SJCRH30 (cell line): ENCODE measurements around the gene KCNK7. TPM values are rescaled to one million over a fixed set of nuclear protein-coding genes. Genes with fewer than 3 reads are reported as not detected.
A peak's percentile ranks its signal among the peaks of the same experiment; 100 is the strongest.

Source experiments
- DNase-seq, 2 experiments: peaks; one replicate each; pipeline ENCODE4 v3.0.0-alpha.2; 2015 to 2020
- H3K27ac ChIP-seq: fragments of 250-450 bp; sonication (Bioruptor Pico); 2 replicates; pipeline ENCODE4 v1.5.1; 2020; ENCODE audit warnings: mild to moderate bottlenecking, moderate library complexity
- H3K27me3 ChIP-seq: fragments of 250-450 bp; sonication (Bioruptor Pico); 2 replicates; pipeline ENCODE4 v1.5.1; 2020; ENCODE audit warnings: mild to moderate bottlenecking, moderate library complexity
- H3K36me3 ChIP-seq: fragments of 250-450 bp; sonication (Bioruptor Pico); 2 replicates; pipeline ENCODE4 v1.5.1; 2020; ENCODE audit warnings: mild to moderate bottlenecking, moderate library complexity
- H3K4me1 ChIP-seq: fragments of 250-450 bp; sonication (Bioruptor Pico); 2 replicates; pipeline ENCODE4 v1.5.1; 2020; ENCODE audit warnings: mild to moderate bottlenecking, moderate library complexity
- H3K4me3 ChIP-seq: fragments of 250-450 bp; sonication (Bioruptor Pico); 2 replicates; pipeline ENCODE4 v1.5.1; 2020; ENCODE audit warnings: mild to moderate bottlenecking, moderate library complexity
- H3K9me3 ChIP-seq: fragments of 250-450 bp; sonication (Bioruptor Pico); replicated peaks from 2 replicates; pipeline ENCODE4 v1.5.1; 2020; ENCODE audit warnings: mild to moderate bottlenecking, moderate library complexity
- total RNA-seq: library from RNA; depleted of rRNA; stranded (reverse); fragments of >200 nt; shearing (Covaris generic); gene quantifications from 2 replicates; pipeline ENCODE4 v1.2.3, GENCODE V29; 2014

Gene KCNK7
- total RNA-seq, 1 experiment from 2014 or later = 0.28 TPM

- no peaks in the 10 kb centered on the region for H3K36me3 ChIP-seq
- peak overlapping the region; percentile 66 for H3K4me3 ChIP-seq
- peaks cover 56% of the 10 kb centered on the region for H3K4me1 ChIP-seq
- H3K9me3 ChIP-seq = no peaks in the 10 kb centered on the region
- DNase-seq = no peak
- no peak overlapping the region for H3K27ac ChIP-seq
- no peaks in the 10 kb centered on the region for H3K27me3 ChIP-seq
These were observed 38.9 kb downstream of the KCNK7 start for GRCh38 chr11:65556470-65557279.

GRCh38 chr11:65555693-65556231 lies 39.8 kb downstream of the KCNK7 start:
- Histone ChIP-seq H3K27me3 (no peaks in the 10 kb centered on the region), H3K36me3 (no peaks in the 10 kb centered on the region), H3K27ac (no peak overlapping the region), H3K4me1 (peaks cover 49% of the 10 kb centered on the region), H3K4me3 (no peak overlapping the region), H3K9me3 (no peaks in the 10 kb centered on the region)
- peak; percentile 73 for DNase-seq

GRCh38 chr11:65554842-65555430 lies 40.7 kb downstream of the KCNK7 start:
- no peak overlapping the region for H3K4me3 ChIP-seq
- H3K27ac ChIP-seq = no peak overlapping the region
- peaks cover 41% of the 10 kb centered on the region for H3K4me1 ChIP-seq
- DNase-seq = no peak
- no peaks in the 10 kb centered on the region for H3K27me3 ChIP-seq
- H3K36me3 ChIP-seq = peaks cover 1% of the 10 kb centered on the region; the same call in 1 of the 2 replicates
- H3K9me3 ChIP-seq = no peaks in the 10 kb centered on the region

GRCh38 chr11:65554057-65554818 lies 41.4 kb downstream of the KCNK7 start:
- DNase-seq = no peak
- Histone ChIP-seq H3K9me3 (no peaks in the 10 kb centered on the region), H3K36me3 (peaks cover 4% of the 10 kb centered on the region; the same call in 1 of the 2 replicates), H3K4me3 (no peak overlapping the region), H3K27me3 (no peaks in the 10 kb centered on the region), H3K4me1 (peaks cover 34% of the 10 kb centered on the region), H3K27ac (no peak overlapping the region)

GRCh38 chr11:65553301-65554001 lies 42.1 kb downstream of the KCNK7 start:
- H3K9me3 ChIP-seq = no peaks in the 10 kb centered on the region
- DNase-seq = no peak
- H3K4me1 ChIP-seq = peaks cover 28% of the 10 kb centered on the region
- no peak overlapping the region for H3K4me3 ChIP-seq
- peaks cover 4% of the 10 kb centered on the region; the same call in 1 of the 2 replicates for H3K36me3 ChIP-seq
- no peaks in the 10 kb centered on the region for H3K27me3 ChIP-seq
- no peak overlapping the region for H3K27ac ChIP-seq

GRCh38 chr11:65552388-65552951 lies 43.1 kb downstream of the KCNK7 start:
- DNase-seq = no peak
- H3K27me3 ChIP-seq = no peaks in the 10 kb centered on the region
- H3K4me1 ChIP-seq = peaks cover 28% of the 10 kb centered on the region
- H3K9me3 ChIP-seq = no peaks in the 10 kb centered on the region
- no peak overlapping the region for H3K27ac ChIP-seq
- H3K4me3 ChIP-seq = no peak overlapping the region
- peaks cover 4% of the 10 kb centered on the region; the same call in 1 of the 2 replicates for H3K36me3 ChIP-seq

GRCh38 chr11:65551572-65552387 lies 43.8 kb downstream of the KCNK7 start:
- peaks cover 24% of the 10 kb centered on the region for H3K4me1 ChIP-seq
- peak; percentile 73 to 74 for DNase-seq
- peaks cover 4% of the 10 kb centered on the region; the same call in 1 of the 2 replicates for H3K36me3 ChIP-seq

GRCh38 chr11:65549096-65549495 lies 46.5 kb downstream of the KCNK7 start:
- Histone ChIP-seq H3K27ac (no peak overlapping the region), H3K27me3 (no peaks in the 10 kb centered on the region), H3K4me1 (peaks cover 5% of the 10 kb centered on the region; the same call in 1 of the 2 replicates), H3K9me3 (no peaks in the 10 kb centered on the region), H3K36me3 (peaks cover 4% of the 10 kb centered on the region; the same call in 1 of the 2 replicates), H3K4me3 (no peak overlapping the region)
- DNase-seq = no peak

More at GRCh38 chr11:65551572-65552387, 43.8 kb downstream of the KCNK7 start:
- Histone ChIP-seq H3K27ac (no peak overlapping the region), H3K27me3 (no peaks in the 10 kb centered on the region), H3K4me3 (no peak overlapping the region), H3K9me3 (no peaks in the 10 kb centered on the region)

GRCh38 chr11:65548395-65548794 lies 47.2 kb downstream of the KCNK7 start:
- Histone ChIP-seq H3K36me3 (peaks cover 4% of the 10 kb centered on the region; the same call in 1 of the 2 replicates), H3K27ac (no peak overlapping the region), H3K27me3 (no peaks in the 10 kb centered on the region), H3K4me1 (peaks cover 5% of the 10 kb centered on the region; the same call in 1 of the 2 replicates), H3K9me3 (no peaks in the 10 kb centered on the region), H3K4me3 (no peak overlapping the region)
- no peak for DNase-seq

GRCh38 chr11:65547446-65548125 lies 48.0 kb downstream of the KCNK7 start:
- H3K4me1 ChIP-seq = peaks cover 4% of the 10 kb centered on the region; the same call in 1 of the 2 replicates
- no peak overlapping the region for H3K27ac ChIP-seq
- H3K27me3 ChIP-seq = no peaks in the 10 kb centered on the region
- no peaks in the 10 kb centered on the region for H3K9me3 ChIP-seq
- DNase-seq = no peak
- no peak overlapping the region for H3K4me3 ChIP-seq
- H3K36me3 ChIP-seq = peaks cover 4% of the 10 kb centered on the region; the same call in 1 of the 2 replicates

GRCh38 chr11:65546217-65546958 lies 49.2 kb downstream of the KCNK7 start:
- Histone ChIP-seq H3K27ac (no peak overlapping the region), H3K36me3 (peaks cover 4% of the 10 kb centered on the region; the same call in 1 of the 2 replicates)
- no peak for DNase-seq

GRCh38 chr11:65545853-65546216 lies 49.8 kb downstream of the KCNK7 start:
- H3K4me3 ChIP-seq = no peak overlapping the region
- H3K4me1 ChIP-seq = no peaks in the 10 kb centered on the region
- no peaks in the 10 kb centered on the region for H3K27me3 ChIP-seq
- no peaks in the 10 kb centered on the region for H3K9me3 ChIP-seq
- DNase-seq = no peak
- peaks cover 4% of the 10 kb centered on the region; the same call in 1 of the 2 replicates for H3K36me3 ChIP-seq
- H3K27ac ChIP-seq = no peak overlapping the region

More at GRCh38 chr11:65546217-65546958, 49.2 kb downstream of the KCNK7 start:
- Histone ChIP-seq H3K27me3 (no peaks in the 10 kb centered on the region), H3K4me3 (no peak overlapping the region), H3K9me3 (no peaks in the 10 kb centered on the region), H3K4me1 (no peaks in the 10 kb centered on the region)
